GM23338 (cell line): ENCODE measurements around the gene RNF31. TPM values are rescaled to one million over a fixed set of nuclear protein-coding genes. Genes with fewer than 3 reads are reported as not detected.
A peak's percentile ranks its signal among the peaks of the same experiment; 100 is the strongest.

Experiments
- ATAC-seq: fragments of 200-7000 bp; cut with Tn5 transposase; 3 replicates; pipeline ENCODE4 v1.9.1; 2020
- DNase-seq: peaks from one replicate; pipeline ENCODE4 v3.0.0-alpha.2; 2015; ENCODE audit warnings: low spot score
- H2AFZ ChIP-seq: fragments of 200-600 bp; sonication (generic); 2 replicates; pipeline ENCODE4 v1.8.0; 2016; ENCODE audit warnings: antibody characterized with exemption, mild to moderate bottlenecking, moderate library complexity
- H3F3A ChIP-seq: fragments of 200-600 bp; sonication (generic); replicated peaks from 2 replicates; pipeline ENCODE4 v1.8.0; 2017; ENCODE audit warnings: antibody characterized with exemption, mixed run types, low read depth
- H3K27ac ChIP-seq: fragments of 200-600 bp; sonication (generic); 2 replicates; pipeline ENCODE4 v1.6.1; 2016; ENCODE audit warnings: low read depth
- H3K27me3 ChIP-seq: fragments of 200-600 bp; sonication (generic); 2 replicates; pipeline ENCODE4 v1.8.0; 2016; ENCODE audit warnings: mild to moderate bottlenecking, mixed run types, moderate library complexity; ENCODE audit not compliant: insufficient read depth
- H3K36me3 ChIP-seq: fragments of 200-600 bp; sonication (generic); 2 replicates; pipeline ENCODE4 v1.8.0; 2016; ENCODE audit warnings: mild to moderate bottlenecking; ENCODE audit not compliant: insufficient read depth
- H3K4me1 ChIP-seq: fragments of 200-600 bp; sonication (generic); 2 replicates; pipeline ENCODE4 v1.8.0; 2016; ENCODE audit warnings: mild to moderate bottlenecking, moderate library complexity; ENCODE audit not compliant: insufficient read depth
- H3K4me2 ChIP-seq: fragments of 200-600 bp; sonication (generic); 2 replicates; pipeline ENCODE4 v1.7.1; 2017; ENCODE audit warnings: mixed run types
- H3K4me3 ChIP-seq: fragments of 200-600 bp; sonication (generic); 2 replicates; pipeline ENCODE4 v1.6.1; 2016; ENCODE audit warnings: mixed run types
- H3K79me2 ChIP-seq: fragments of 200-600 bp; sonication (generic); replicated peaks from 2 replicates; pipeline ENCODE4 v1.8.0; 2017; ENCODE audit warnings: mild to moderate bottlenecking; ENCODE audit not compliant: insufficient read depth
- H3K9me2 ChIP-seq: fragments of 200-600 bp; sonication (generic); 2 replicates; pipeline ENCODE4 v1.8.0; 2017; ENCODE audit not compliant: insufficient read depth
- H4K20me1 ChIP-seq: fragments of 200-600 bp; sonication (generic); replicated peaks from 2 replicates; pipeline ENCODE4 v1.8.0; 2017; ENCODE audit warnings: mild to moderate bottlenecking; ENCODE audit not compliant: insufficient read depth
- H3K27ac Mint-ChIP-seq: 2 replicates; pipeline ENCODE4 v1.8.0; 2020; ENCODE audit warnings: inconsistent platforms, mild to moderate bottlenecking, moderate library complexity, mixed read lengths
- H3K27me3 Mint-ChIP-seq: 3 replicates; pipeline ENCODE4 v1.8.0; 2022; ENCODE audit warnings: low read depth, mild to moderate bottlenecking, moderate library complexity, mixed read lengths, inconsistent platforms; ENCODE audit not compliant: insufficient read depth, poor library complexity
- H3K36me3 Mint-ChIP-seq: 3 replicates; pipeline ENCODE4 v1.8.0; 2021; ENCODE audit warnings: low read depth, mild to moderate bottlenecking, inconsistent platforms, moderate library complexity, mixed read lengths
- H3K4me1 Mint-ChIP-seq: 3 replicates; pipeline ENCODE4 v1.8.0; 2020; ENCODE audit warnings: mild to moderate bottlenecking, inconsistent platforms, mixed read lengths
- H3K4me3 Mint-ChIP-seq: 3 replicates; pipeline ENCODE4 v1.8.0; 2021; ENCODE audit warnings: moderate library complexity, mild to moderate bottlenecking, inconsistent platforms, mixed read lengths
- H3K9me3 Mint-ChIP-seq: 3 replicates; pipeline ENCODE4 v1.8.0; 2020; ENCODE audit warnings: moderate library complexity, mild to moderate bottlenecking, inconsistent platforms, mixed read lengths
- CTCF ChIP-seq, 2 experiments: fragments of 200-600 bp in 1 of 2; sonication (generic) in 1 of 2; conservative IDR thresholded peaks; 2 replicates each; pipeline versions ENCODE4 v1.5.1 to v1.6.1; 2016 to 2017; ENCODE audit warnings: antibody characterized with exemption in 2 of 2, low read depth in 2 of 2, mild to moderate bottlenecking in 2 of 2, moderate library complexity in 1 of 2
- ETS1 ChIP-seq: IDR thresholded peaks from 2 replicates; pipeline ENCODE4 v1.6.1; 2016; ENCODE audit warnings: antibody characterized with exemption
- EZH2phosphoT487 ChIP-seq: fragments of 200-600 bp; sonication (generic); IDR thresholded peaks from one replicate; pipeline ENCODE4 v1.8.1; 2018; ENCODE audit warnings: antibody characterized with exemption; ENCODE audit not compliant: unreplicated experiment
- ZNF114 ChIP-seq: fragments of 250-450 bp; sonication (Bioruptor Pico); IDR thresholded peaks from 2 replicates; pipeline ENCODE4 v1.5.0; 2020; ENCODE audit warnings: mild to moderate bottlenecking, moderate library complexity
- microRNA-seq: library from miRNA; unstranded; fragments of <30 nt; microRNA quantifications from one replicate; pipeline ENCODE4, GENCODE V29; 2017
- polyA plus RNA-seq: library from polyadenylated mRNA; unstranded; fragments of >200 nt; fragmentation: Nextera tagmentation; extraction: Ambion mirVana; gene quantifications from 2 replicates; pipeline ENCODE4 v1.2.1, GENCODE V29; 2016
- small RNA-seq: library from RNA; depleted of rRNA; stranded (forward); fragments of <200 nt; gene quantifications from one replicate; pipeline ENCODE3, GENCODE V24; 2014; ENCODE audit warnings: low replicate concordance
- total RNA-seq: library from RNA; depleted of rRNA; stranded (reverse); fragments of >200 nt; shearing (Covaris generic); gene quantifications from 2 replicates; pipeline ENCODE4 v1.2.3, GENCODE V29; 2014; rRNA removed

The RNF31 gene
- total and polyA plus RNA-seq, 2 experiments from 2014 or later: 54.8 to 87.4 TPM

GRCh38 chr14:24207104-24207551 lies 59.8 kb downstream of the RNF31 start:
- Mint-ChIP-seq H3K4me1 (peaks cover 18% of the 10 kb centered on the region), H3K27me3 (peaks cover 5% of the 10 kb centered on the region), H3K36me3 (peaks cover 81% of the 10 kb centered on the region), H3K9me3 (peaks cover 6% of the 10 kb centered on the region), H3K4me3 (no peak overlapping the region; the same call in 2 of the 3 replicates), H3K27ac (no peak overlapping the region)
- ATAC-seq (no peak), DNase-seq (no peak)
- no peak for TF ChIP-seq CTCF (conservative IDR thresholded peaks at IDR 0.05; ENCODE audit: low read depth in 2 of 2)
- no peak for TF ChIP-seq ETS1
- TF ChIP-seq ZNF114 (CRISPR knock-in tag): no peak
- peaks cover 10% of the 10 kb centered on the region for H3K4me1 ChIP-seq
- no peak overlapping the region for H3K27ac ChIP-seq
- H3K36me3 ChIP-seq: peaks cover 6% of the 10 kb centered on the region
- H3K27me3 ChIP-seq: no peaks in the 10 kb centered on the region
- H3K9me2 ChIP-seq: no peaks in the 10 kb centered on the region
- H3K4me2 ChIP-seq: no peak overlapping the region
- H3K79me2 ChIP-seq: no peaks in the 10 kb centered on the region; the same call in 1 of the 2 replicates
- H3K4me3 ChIP-seq: no peak overlapping the region
- no peak overlapping the region for H2AFZ ChIP-seq
- no peaks in the 10 kb centered on the region; the same call in 1 of the 2 replicates for H4K20me1 ChIP-seq
- H3F3A ChIP-seq: no peaks in the 10 kb centered on the region; the same call in 1 of the 2 replicates

- Histone ChIP-seq H4K20me1 (no peaks in the 10 kb centered on the region; the same call in 1 of the 2 replicates), H3K4me1 (peaks cover 15% of the 10 kb centered on the region), H3K27ac (no peak overlapping the region), H2AFZ (no peak overlapping the region), H3K9me2 (no peaks in the 10 kb centered on the region), H3K4me2 (no peak overlapping the region), H3K4me3 (no peak overlapping the region), H3K36me3 (peaks cover 6% of the 10 kb centered on the region), H3K27me3 (no peaks in the 10 kb centered on the region), H3F3A (no peaks in the 10 kb centered on the region; the same call in 1 of the 2 replicates), H3K79me2 (no peaks in the 10 kb centered on the region; the same call in 1 of the 2 replicates)
- Mint-ChIP-seq H3K4me1 (peaks cover 15% of the 10 kb centered on the region), H3K36me3 (peaks cover 77% of the 10 kb centered on the region), H3K4me3 (no peak overlapping the region), H3K27ac (no peak overlapping the region), H3K9me3 (peaks cover 3% of the 10 kb centered on the region; the same call in 2 of the 3 replicates), H3K27me3 (peaks cover 8% of the 10 kb centered on the region)
- no peak for TF ChIP-seq EZH2phosphoT487
- no peak for TF ChIP-seq ZNF114 (CRISPR knock-in tag)
- no peak for TF ChIP-seq ETS1
- ATAC-seq: no peak
- DNase-seq: no peak
These were observed 60.3 kb downstream of the RNF31 start for GRCh38 chr14:24207625-24208024.

Small RNAs within 50 kb of the gene (microRNA-seq; reads per million reads assigned to microRNA genes)
- not detected for gene MIR7703

Small RNAs within 50 kb of the gene (small RNA-seq; reads per million reads assigned to genes)
- gene AL136295.4: not detected
- gene CHMP4A: not detected
- 0.10 reads per million for gene IPO4
- gene IRF9: not detected
- gene RNA5SP383: 0.80 reads per million, percentile 53 among the genes with 10 or more reads in this experiment

Other genes starting within 250 kb of the RNF31 start
Only the 30 nearest of the 31 such genes appear.
- 15.1 and 16.6 TPM in 2 replicates for gene DHRS4, start 193.7 kb upstream of the RNF31 start, total RNA-seq
- 16.7 and 18.4 TPM in 2 replicates for gene DHRS4, start 193.7 kb upstream of the RNF31 start, polyA plus RNA-seq
- 6.2 and 6.7 TPM in 2 replicates for gene DHRS4L2, start 158.6 kb upstream of the RNF31 start, total RNA-seq
- 12.9 and 14.3 TPM in 2 replicates for gene DHRS4L2, start 158.6 kb upstream of the RNF31 start, polyA plus RNA-seq
- gene CARMIL3, start 95.5 kb upstream of the RNF31 start, total RNA-seq: 9.7 and 11.8 TPM in 2 replicates
- 3.7 and 3.8 TPM in 2 replicates for gene CARMIL3, start 95.5 kb upstream of the RNF31 start, polyA plus RNA-seq
- gene CPNE6, start 75.9 kb upstream of the RNF31 start, total RNA-seq: not detected in 2 replicates
- gene CPNE6, start 75.9 kb upstream of the RNF31 start, polyA plus RNA-seq: 0.16 TPM in 1 of 2 replicates, not detected in the other
- gene PCK2, start 53.2 kb upstream of the RNF31 start, total RNA-seq: 103 and 112 TPM in 2 replicates
- gene PCK2, start 53.2 kb upstream of the RNF31 start, polyA plus RNA-seq: 53.5 and 57.9 TPM in 2 replicates
- 78.7 and 93.2 TPM in 2 replicates for gene DCAF11, start 32.7 kb upstream of the RNF31 start, total RNA-seq
- 18.6 and 19.0 TPM in 2 replicates for gene DCAF11, start 32.7 kb upstream of the RNF31 start, polyA plus RNA-seq
- gene NRL, start 32.5 kb upstream of the RNF31 start, total RNA-seq: 2.2 and 5.2 TPM in 2 replicates
- gene NRL, start 32.5 kb upstream of the RNF31 start, polyA plus RNA-seq: 1.4 and 1.8 TPM in 2 replicates
- gene FITM1, start 16.8 kb upstream of the RNF31 start, total RNA-seq: not detected in 2 replicates
- gene FITM1, start 16.8 kb upstream of the RNF31 start, polyA plus RNA-seq: 0.53 and 0.57 TPM in 2 replicates
- 53.9 and 61.1 TPM in 2 replicates for gene PSME1, start 11.3 kb upstream of the RNF31 start, total RNA-seq
- gene PSME1, start 11.3 kb upstream of the RNF31 start, polyA plus RNA-seq: 215 and 220 TPM in 2 replicates
- gene EMC9, start 5.9 kb upstream of the RNF31 start, total RNA-seq: 20.1 and 30.0 TPM in 2 replicates
- gene EMC9, start 5.9 kb upstream of the RNF31 start, polyA plus RNA-seq: 64.2 and 64.9 TPM in 2 replicates
- gene PSME2, start 888 bp upstream of the RNF31 start, total RNA-seq: 54.0 and 59.9 TPM in 2 replicates
- gene PSME2, start 888 bp upstream of the RNF31 start, polyA plus RNA-seq: 246 and 259 TPM in 2 replicates
- 8.2 and 9.2 TPM in 2 replicates for gene IRF9, start 13.8 kb downstream of the RNF31 start, total RNA-seq
- gene IRF9, start 13.8 kb downstream of the RNF31 start, polyA plus RNA-seq: 8.4 and 11.1 TPM in 2 replicates
- 23.6 and 25.7 TPM in 2 replicates for gene REC8, start 24.6 kb downstream of the RNF31 start, total RNA-seq
- gene REC8, start 24.6 kb downstream of the RNF31 start, polyA plus RNA-seq: 36.8 and 38.8 TPM in 2 replicates
- 84.2 and 105 TPM in 2 replicates for gene IPO4, start 41.3 kb downstream of the RNF31 start, total RNA-seq
- gene IPO4, start 41.3 kb downstream of the RNF31 start, polyA plus RNA-seq: 34.2 and 34.3 TPM in 2 replicates
- gene TM9SF1, start 47.9 kb downstream of the RNF31 start, total RNA-seq: 25.6 and 27.5 TPM in 2 replicates
- gene TM9SF1, start 47.9 kb downstream of the RNF31 start, polyA plus RNA-seq: 10.7 and 12.6 TPM in 2 replicates
- 0.66 and 1.0 TPM in 2 replicates for gene TSSK4, start 58.2 kb downstream of the RNF31 start, total RNA-seq
- gene TSSK4, start 58.2 kb downstream of the RNF31 start, polyA plus RNA-seq: 0.70 and 0.84 TPM in 2 replicates
- gene CHMP4A, start 66.0 kb downstream of the RNF31 start, total RNA-seq: 10.6 and 19.3 TPM in 2 replicates
- 30.1 and 36.9 TPM in 2 replicates for gene CHMP4A, start 66.0 kb downstream of the RNF31 start, polyA plus RNA-seq
- gene MDP1, start 68.6 kb downstream of the RNF31 start, total RNA-seq: 9.6 and 9.8 TPM in 2 replicates
- gene MDP1, start 68.6 kb downstream of the RNF31 start, polyA plus RNA-seq: 24.7 and 31.1 TPM in 2 replicates
- 130 and 172 TPM in 2 replicates for gene NEDD8, start 84.9 kb downstream of the RNF31 start, total RNA-seq
- gene NEDD8, start 84.9 kb downstream of the RNF31 start, polyA plus RNA-seq: 401 and 418 TPM in 2 replicates
- 60.6 and 67.0 TPM in 2 replicates for gene GMPR2, start 85.4 kb downstream of the RNF31 start, total RNA-seq
- 70.6 TPM in 2 replicates for gene GMPR2, start 85.4 kb downstream of the RNF31 start, polyA plus RNA-seq
- 24.6 and 36.0 TPM in 2 replicates for gene TINF2, start 95.1 kb downstream of the RNF31 start, total RNA-seq
- 22.0 and 24.1 TPM in 2 replicates for gene TINF2, start 95.1 kb downstream of the RNF31 start, polyA plus RNA-seq
- 0.39 and 0.63 TPM in 2 replicates for gene TGM1, start 115.7 kb downstream of the RNF31 start, total RNA-seq
- gene TGM1, start 115.7 kb downstream of the RNF31 start, polyA plus RNA-seq: 0.31 and 0.42 TPM in 2 replicates
- gene RABGGTA, start 124.1 kb downstream of the RNF31 start, total RNA-seq: 18.8 and 20.7 TPM in 2 replicates
- 17.6 and 25.2 TPM in 2 replicates for gene RABGGTA, start 124.1 kb downstream of the RNF31 start, polyA plus RNA-seq
- gene DHRS1, start 152.3 kb downstream of the RNF31 start, total RNA-seq: 15.4 and 22.7 TPM in 2 replicates
- 15.0 and 15.4 TPM in 2 replicates for gene DHRS1, start 152.3 kb downstream of the RNF31 start, polyA plus RNA-seq
- 32.4 and 32.8 TPM in 2 replicates for gene NOP9, start 152.4 kb downstream of the RNF31 start, total RNA-seq
- gene NOP9, start 152.4 kb downstream of the RNF31 start, polyA plus RNA-seq: 7.9 and 8.2 TPM in 2 replicates
- 4.6 and 8.9 TPM in 2 replicates for gene CIDEB, start 160.5 kb downstream of the RNF31 start, total RNA-seq
- 3.4 and 5.0 TPM in 2 replicates for gene CIDEB, start 160.5 kb downstream of the RNF31 start, polyA plus RNA-seq
- 6.4 and 12.6 TPM in 2 replicates for gene LTB4R2, start 162.6 kb downstream of the RNF31 start, total RNA-seq
- gene LTB4R2, start 162.6 kb downstream of the RNF31 start, polyA plus RNA-seq: 0.40 and 0.47 TPM in 2 replicates
- gene LTB4R, start 164.0 kb downstream of the RNF31 start, total RNA-seq: 4.7 and 7.9 TPM in 2 replicates
- gene LTB4R, start 164.0 kb downstream of the RNF31 start, polyA plus RNA-seq: 2.1 TPM in 2 replicates
- 0.10 and 1.5 TPM in 2 replicates for gene ADCY4, start 187.6 kb downstream of the RNF31 start, total RNA-seq
- gene ADCY4, start 187.6 kb downstream of the RNF31 start, polyA plus RNA-seq: 0.40 and 0.68 TPM in 2 replicates
- gene RIPK3, start 192.5 kb downstream of the RNF31 start, total RNA-seq: 0.16 and 1.5 TPM in 2 replicates
- gene RIPK3, start 192.5 kb downstream of the RNF31 start, polyA plus RNA-seq: 0.31 and 0.32 TPM in 2 replicates